ENCODE measurements around the gene ANKS3.

ANKS3 gene

GRCh38 chr16:4691666-4692412, 42.2 kb downstream of the ANKS3 start:
- H3K4me3 ChIP-seq (ENCODE audit: insufficient read depth in 1 of 2, low read depth in 1 of 2, low read length in 2 of 2) = no peak overlapping the region
- no peaks in the 10 kb centered on the region for H3K9me3 ChIP-seq (ENCODE audit: control insufficient read depth, low read length)
- peaks cover 10% of the 10 kb centered on the region for H3K79me1 ChIP-seq (replicated peaks; ENCODE audit: low read length, poor library complexity, severe bottlenecking)
- no peak overlapping the region for H3K23ac ChIP-seq (ENCODE audit: low read length in 2 of 2)
- H2BK120ac ChIP-seq (ENCODE audit: low read depth, low read length) = no peak overlapping the region
- peaks cover 32% of the 10 kb centered on the region for H3K4me1 ChIP-seq (ENCODE audit: control insufficient read depth, insufficient read depth, low read depth, low read length)
- no peak overlapping the region for H3K14ac ChIP-seq (ENCODE audit: low read length in 2 of 2)
- no peak overlapping the region for H3K27ac ChIP-seq (ENCODE audit: low read length, poor library complexity, severe bottlenecking)
- no peak overlapping the region for H2BK12ac ChIP-seq (ENCODE audit: low read length in 2 of 2)
- no peak overlapping the region for H3K4ac ChIP-seq (ENCODE audit: low read depth in 1 of 2, low read length in 2 of 2)
- no peak overlapping the region for H2BK5ac ChIP-seq (ENCODE audit: low read depth, low read length, poor library complexity, severe bottlenecking)
- peaks cover 31 to 69% of the 10 kb centered on the region in 2 experiments for H3K36me3 ChIP-seq (ENCODE audit: control insufficient read depth in 1 of 2, insufficient read depth in 2 of 2, low read depth in 1 of 2, low read length in 2 of 2)
- no peak overlapping the region for H2AK5ac ChIP-seq (ENCODE audit: low read length, severe bottlenecking)
- no peak for DNase-seq
- 85% methylated on average over 19 of the region's 20 CpGs for whole genome bisulfite sequencing
- H3K9ac ChIP-seq (ENCODE audit: low read length) = peak overlapping the region; percentile 81
- H3K27me3 ChIP-seq (ENCODE audit: control insufficient read depth in 1 of 2, insufficient read depth in 1 of 2, low read length in 2 of 2) = no peaks in the 10 kb centered on the region
- H4K8ac ChIP-seq (ENCODE audit: low read length) = no peak overlapping the region
- H3K4me2 ChIP-seq (ENCODE audit: low read length, poor library complexity, severe bottlenecking) = no peak overlapping the region
- H2AFZ ChIP-seq (ENCODE audit: low read depth, low read length) = no peak overlapping the region
- no peak overlapping the region for H4K91ac ChIP-seq (ENCODE audit: low read length)
- no peak overlapping the region for H2BK15ac ChIP-seq (ENCODE audit: low read depth, poor library complexity, severe bottlenecking)
- H3K18ac ChIP-seq (ENCODE audit: low read depth in 1 of 2, low read length in 2 of 2) = no peak overlapping the region

DNA sequence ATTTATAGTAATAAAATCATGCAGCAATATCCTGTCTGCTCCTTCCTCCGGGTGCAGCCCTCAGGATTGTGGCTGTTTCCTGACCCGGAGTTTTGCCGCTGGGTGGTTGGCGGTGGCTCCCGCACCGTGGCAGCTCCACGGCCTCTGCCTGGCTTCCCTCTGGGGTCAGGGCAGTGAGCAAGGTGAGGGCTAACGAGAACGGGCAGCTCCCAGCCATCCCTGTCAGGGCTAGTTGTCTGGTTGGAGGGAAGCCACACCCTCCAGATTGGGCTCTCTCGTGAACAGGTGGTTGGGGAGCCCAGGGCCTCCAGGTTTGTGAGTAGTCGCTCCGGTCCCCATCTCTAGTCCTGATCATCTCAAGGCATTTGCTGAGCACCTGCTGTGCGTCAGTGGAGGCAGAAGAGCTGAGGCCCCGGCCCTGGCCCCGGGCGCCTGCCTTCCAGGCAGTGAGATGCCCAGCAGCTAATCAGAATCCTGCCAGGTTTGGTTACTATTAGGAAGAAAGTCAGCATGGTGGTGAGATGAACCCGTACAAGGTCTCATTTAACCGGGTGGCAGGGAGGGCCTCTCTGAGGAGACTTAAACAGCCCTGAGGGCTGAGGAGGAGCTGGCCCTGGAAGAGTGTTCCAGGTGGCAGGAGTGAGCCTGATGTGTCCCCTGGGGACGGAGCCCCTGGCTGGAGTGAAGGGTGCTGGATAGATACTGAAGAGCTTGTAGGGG, 43.0 kb downstream of the ANKS3 start:
- no peak overlapping the region for H3K27ac ChIP-seq (ENCODE audit: low read length, poor library complexity, severe bottlenecking)
- peaks cover 7% of the 10 kb centered on the region for H3K79me1 ChIP-seq (replicated peaks; ENCODE audit: low read length, poor library complexity, severe bottlenecking)
- H2BK12ac ChIP-seq (ENCODE audit: low read length in 2 of 2) = no peak overlapping the region
- no peak overlapping the region for H2BK120ac ChIP-seq (ENCODE audit: low read depth, low read length)
- no peak overlapping the region for H3K4ac ChIP-seq (ENCODE audit: low read depth in 1 of 2, low read length in 2 of 2)
- H4K8ac ChIP-seq (ENCODE audit: low read length) = no peak overlapping the region
- peaks cover 35 to 69% of the 10 kb centered on the region in 2 experiments for H3K36me3 ChIP-seq (ENCODE audit: control insufficient read depth in 1 of 2, insufficient read depth in 2 of 2, low read depth in 1 of 2, low read length in 2 of 2)
- H3K9ac ChIP-seq (ENCODE audit: low read length) = no peak overlapping the region
- 91% methylated on average over 19 of the region's 19 CpGs for WGBS
- H2BK5ac ChIP-seq (ENCODE audit: low read depth, low read length, poor library complexity, severe bottlenecking) = no peak overlapping the region
- no peak overlapping the region for H3K4me2 ChIP-seq (ENCODE audit: low read length, poor library complexity, severe bottlenecking)
- DNase-seq = no peak
- H2AK5ac ChIP-seq (ENCODE audit: low read length, severe bottlenecking) = no peak overlapping the region
- H3K27me3 ChIP-seq (ENCODE audit: control insufficient read depth in 1 of 2, insufficient read depth in 1 of 2, low read length in 2 of 2) = no peaks in the 10 kb centered on the region
- no peak overlapping the region for H2AFZ ChIP-seq (ENCODE audit: low read depth, low read length)
- H3K9me3 ChIP-seq (ENCODE audit: control insufficient read depth, low read length) = no peaks in the 10 kb centered on the region
- no peak overlapping the region for H3K23ac ChIP-seq (ENCODE audit: low read length in 2 of 2)
- H2BK15ac ChIP-seq (ENCODE audit: low read depth, poor library complexity, severe bottlenecking) = no peak overlapping the region
- no peak overlapping the region for H3K14ac ChIP-seq (ENCODE audit: low read length in 2 of 2)
- H3K4me1 ChIP-seq (ENCODE audit: control insufficient read depth, insufficient read depth, low read depth, low read length) = peaks cover 31% of the 10 kb centered on the region
- no peak overlapping the region for H3K18ac ChIP-seq (ENCODE audit: low read depth in 1 of 2, low read length in 2 of 2)
- H4K91ac ChIP-seq (ENCODE audit: low read length) = no peak overlapping the region
- H3K4me3 ChIP-seq (ENCODE audit: insufficient read depth in 1 of 2, low read depth in 1 of 2, low read length in 2 of 2) = no peak overlapping the region

GRCh38 chr16:4689864-4690704, 44.0 kb downstream of the ANKS3 start:
- Histone ChIP-seq H3K79me1 (replicated peaks; ENCODE audit: low read length, poor library complexity, severe bottlenecking) (peaks cover 10% of the 10 kb centered on the region), H2AFZ (ENCODE audit: low read depth, low read length) (no peak overlapping the region), H3K23ac (ENCODE audit: low read length in 2 of 2) (no peak overlapping the region), H3K18ac (ENCODE audit: low read depth in 1 of 2, low read length in 2 of 2) (peak overlapping the region in 1 of 2 experiments; percentile 34), H4K8ac (ENCODE audit: low read length) (no peak overlapping the region), H3K4me2 (ENCODE audit: low read length, poor library complexity, severe bottlenecking) (no peak overlapping the region), H3K27ac (ENCODE audit: low read length, poor library complexity, severe bottlenecking) (no peak overlapping the region), H2BK15ac (ENCODE audit: low read depth, poor library complexity, severe bottlenecking) (no peak overlapping the region), H3K9ac (ENCODE audit: low read length) (no peak overlapping the region), H2BK120ac (ENCODE audit: low read depth, low read length) (no peak overlapping the region), H2AK5ac (ENCODE audit: low read length, severe bottlenecking) (no peak overlapping the region), H3K4me1 (ENCODE audit: control insufficient read depth, insufficient read depth, low read depth, low read length) (peaks cover 26% of the 10 kb centered on the region), H3K4ac (ENCODE audit: low read depth in 1 of 2, low read length in 2 of 2) (no peak overlapping the region), H2BK12ac (ENCODE audit: low read length in 2 of 2) (no peak overlapping the region), H3K4me3 (ENCODE audit: insufficient read depth in 1 of 2, low read depth in 1 of 2, low read length in 2 of 2) (no peak overlapping the region), H2BK5ac (ENCODE audit: low read depth, low read length, poor library complexity, severe bottlenecking) (no peak overlapping the region), H3K14ac (ENCODE audit: low read length in 2 of 2) (no peak overlapping the region), H3K36me3 (ENCODE audit: control insufficient read depth in 1 of 2, insufficient read depth in 2 of 2, low read depth in 1 of 2, low read length in 2 of 2) (peaks cover 29 to 69% of the 10 kb centered on the region in 2 experiments), H3K27me3 (ENCODE audit: control insufficient read depth in 1 of 2, insufficient read depth in 1 of 2, low read length in 2 of 2) (no peaks in the 10 kb centered on the region), H3K9me3 (ENCODE audit: control insufficient read depth, low read length) (no peaks in the 10 kb centered on the region), H4K91ac (ENCODE audit: low read length) (peak overlapping the region; percentile 36)
- 91% methylated on average over 27 of the region's 31 CpGs for WGBS
- no peak for DNase-seq

Measured in mesenchymal stem cell (in vitro differentiated cells and primary cell).